Stimulated activated CD8-positive, alpha-beta memory T cell treated with anti-CD3 and anti-CD28 coated beads, Interleukin-4, amount 100 ng/mL, for 4 hours (primary cell): ENCODE results near the gene VTCN1.
"Not testable (repeated sequence)": the region's sequence is repeated elsewhere in the genome, so short reads cannot be mapped to it uniquely, and the experiment has no call there.

ENCODE experiments used
- DNase-seq, 2 donors: peaks; one replicate each; pipeline ENCODE4 v3.0.0-alpha.2; 2020; ENCODE audit warnings: low read depth in 2 of 2, low spot score in 1 of 2

Gene VTCN1

DNA sequence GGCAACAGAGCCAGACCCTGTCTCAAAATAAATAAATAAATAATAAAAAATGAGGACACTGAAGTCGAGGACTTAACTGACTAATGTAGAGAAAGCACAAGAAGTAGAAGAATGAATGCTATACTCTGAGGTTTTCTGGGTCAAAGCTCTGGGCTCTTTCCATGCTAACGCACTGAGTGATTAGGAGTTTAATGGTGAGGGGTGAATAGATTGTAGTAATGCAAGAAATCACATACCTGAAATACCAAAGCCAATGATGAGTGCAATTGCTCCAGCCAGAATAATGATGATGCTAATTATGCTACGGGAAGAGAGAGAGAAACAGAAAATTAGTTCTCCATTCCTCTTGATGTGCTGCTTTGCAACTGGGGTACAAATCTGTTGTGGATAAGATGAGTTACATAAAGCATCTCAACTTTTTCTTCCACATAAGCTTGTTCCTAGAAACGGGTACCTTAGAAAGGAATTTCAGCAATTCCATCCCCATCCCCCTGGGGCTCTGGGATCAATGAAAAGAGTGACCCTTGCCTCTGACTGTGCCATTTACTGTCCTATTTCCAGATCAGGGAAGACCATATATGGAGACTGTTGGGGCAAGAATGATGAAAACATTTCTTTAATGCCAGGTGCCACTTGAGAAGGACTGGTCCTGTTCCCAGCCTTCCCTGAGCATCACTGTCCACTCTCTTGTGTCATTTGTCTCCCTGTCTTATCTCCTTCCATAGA, 40.7 kb downstream of the VTCN1 start:
- DNase-seq: no peak

DNA sequence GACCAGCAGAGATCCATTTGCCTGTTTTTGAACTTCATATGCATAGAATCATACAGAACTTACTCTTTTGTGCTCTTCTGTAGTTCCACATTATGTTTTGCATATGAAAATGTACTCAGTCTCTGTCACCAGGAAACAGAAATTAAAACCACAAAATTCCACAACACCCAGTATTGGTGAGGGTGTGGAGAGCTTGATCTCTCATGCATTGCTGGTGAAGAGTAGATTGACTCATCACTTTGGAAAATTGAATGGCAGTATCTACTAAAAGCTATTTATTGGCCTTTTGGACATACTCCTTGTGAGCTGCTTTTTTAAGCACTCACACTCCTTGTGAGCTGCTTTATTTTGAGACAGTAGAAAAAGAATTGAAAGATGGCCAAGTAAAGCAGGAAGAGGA, 43.3 kb downstream of the VTCN1 start:
- DNase-seq: no peak

DNA sequence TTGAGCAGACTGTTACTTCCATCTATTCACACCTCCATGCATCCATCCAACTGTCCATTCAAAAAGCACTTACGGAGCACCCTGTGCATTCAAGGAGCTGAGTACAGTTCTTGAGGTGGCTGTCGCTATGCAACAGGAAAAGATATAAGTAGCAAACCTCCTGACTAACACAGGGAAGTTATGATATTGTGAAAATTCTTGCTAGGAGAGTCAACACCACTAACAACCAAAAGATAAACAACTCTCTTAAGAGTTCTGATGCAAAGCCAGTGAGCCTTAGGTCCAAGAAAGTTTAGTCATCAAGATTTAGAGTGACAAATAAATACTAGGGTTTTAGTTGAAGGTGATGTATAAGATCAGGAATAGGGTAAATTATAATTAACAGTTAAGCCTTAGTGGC, 44.7 kb downstream of the VTCN1 start:
- DNase-seq: no peak

DNA sequence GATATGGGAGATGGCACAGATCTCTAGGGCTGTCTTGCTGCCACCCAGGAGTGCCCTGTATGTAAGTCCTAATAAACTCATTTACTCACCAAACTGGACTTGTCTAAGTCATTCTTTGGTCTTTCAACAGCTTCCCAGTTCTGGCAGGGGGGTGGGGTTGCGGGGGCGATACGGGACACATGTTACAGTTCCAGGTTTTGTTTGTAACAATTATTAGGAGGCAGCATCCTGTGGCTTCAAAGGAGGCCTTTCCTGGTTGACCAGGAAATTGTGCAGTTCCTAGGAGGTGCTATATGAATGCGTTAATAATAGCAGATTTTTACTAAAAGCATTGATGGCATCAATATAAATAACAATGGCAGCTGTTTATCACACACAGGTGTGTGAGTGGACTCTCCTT, 46.5 kb downstream of the VTCN1 start:
- DNase-seq: no peak

DNA sequence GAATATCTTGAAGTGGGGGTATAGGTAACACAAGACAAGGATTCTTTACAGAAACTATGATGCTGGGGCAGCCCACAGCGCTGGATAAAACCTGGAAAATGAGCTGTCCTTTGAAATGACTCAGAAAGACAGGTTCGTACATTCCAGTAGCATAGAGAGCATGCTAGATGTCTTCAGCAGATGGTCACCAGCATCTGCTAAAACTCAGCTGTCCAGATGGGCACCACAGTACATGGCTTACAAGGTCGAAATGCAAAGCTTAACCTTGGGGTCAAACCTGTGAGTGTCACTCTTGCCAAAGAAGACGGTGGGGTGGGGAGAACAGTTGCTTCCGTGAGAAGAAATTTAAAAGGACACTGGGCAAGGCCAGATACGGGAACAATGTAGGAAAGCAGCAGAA, 47.9 kb downstream of the VTCN1 start:
- DNase-seq: no peak

DNA sequence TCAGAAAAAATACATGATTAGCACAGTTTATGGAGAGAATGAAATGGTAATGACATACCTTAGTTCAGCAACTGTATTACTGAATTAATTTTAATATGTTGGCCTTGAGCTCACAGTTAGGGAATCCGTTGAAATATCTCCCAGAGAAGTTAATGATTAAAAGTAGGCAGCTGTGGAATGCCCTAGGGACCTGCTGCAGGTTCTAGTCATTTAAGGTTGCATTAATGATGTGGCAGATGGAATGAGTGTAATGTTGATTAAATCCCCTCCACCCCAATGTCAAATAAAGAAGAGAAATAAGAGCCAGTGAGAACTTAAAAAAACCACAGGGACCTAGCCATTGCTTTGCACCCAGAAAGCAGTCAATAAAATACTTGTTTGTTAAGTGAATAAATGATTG, 48.8 kb downstream of the VTCN1 start:
- DNase-seq: no peak

DNA sequence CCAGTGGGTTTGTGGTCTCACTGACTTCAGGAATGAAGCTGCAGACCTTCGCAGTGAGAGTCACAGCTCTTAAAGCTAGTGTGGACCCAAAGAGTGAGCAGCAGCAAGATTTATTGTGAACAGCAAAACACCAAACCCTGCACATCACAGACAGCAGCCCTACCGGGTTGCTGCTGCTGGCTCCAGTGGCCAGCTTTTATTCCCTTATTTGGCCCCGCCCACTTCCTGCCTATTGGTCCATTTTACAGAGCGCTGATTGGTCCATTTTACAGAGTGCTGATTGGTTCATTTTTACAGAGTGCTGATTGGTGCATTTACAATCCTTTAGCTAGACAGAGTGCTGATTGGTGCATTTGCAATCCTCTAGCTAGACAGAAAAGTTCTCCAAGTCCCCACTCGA, 59.4 kb downstream of the VTCN1 start:
- not testable (repeated sequence) for DNase-seq

DNA sequence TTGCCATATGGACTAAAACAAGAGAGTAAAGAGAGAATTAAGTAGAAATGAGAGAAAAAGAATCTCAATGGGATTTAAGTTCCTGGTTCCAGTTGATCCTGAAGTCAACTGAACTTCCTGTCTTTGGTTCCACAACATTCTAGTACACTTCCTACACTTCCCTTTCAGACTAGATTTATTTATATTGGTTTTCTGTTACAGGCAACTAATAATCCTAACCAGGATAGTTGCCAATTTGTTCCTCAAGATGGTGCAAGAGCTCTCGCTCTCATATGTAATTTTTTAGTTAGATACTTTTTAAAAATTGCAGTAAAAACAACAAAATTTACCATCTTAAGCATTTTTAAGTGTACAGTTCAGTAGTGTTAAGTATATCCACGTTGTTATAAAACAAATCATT, 60.4 kb downstream of the VTCN1 start:
- no peak for DNase-seq

DNA sequence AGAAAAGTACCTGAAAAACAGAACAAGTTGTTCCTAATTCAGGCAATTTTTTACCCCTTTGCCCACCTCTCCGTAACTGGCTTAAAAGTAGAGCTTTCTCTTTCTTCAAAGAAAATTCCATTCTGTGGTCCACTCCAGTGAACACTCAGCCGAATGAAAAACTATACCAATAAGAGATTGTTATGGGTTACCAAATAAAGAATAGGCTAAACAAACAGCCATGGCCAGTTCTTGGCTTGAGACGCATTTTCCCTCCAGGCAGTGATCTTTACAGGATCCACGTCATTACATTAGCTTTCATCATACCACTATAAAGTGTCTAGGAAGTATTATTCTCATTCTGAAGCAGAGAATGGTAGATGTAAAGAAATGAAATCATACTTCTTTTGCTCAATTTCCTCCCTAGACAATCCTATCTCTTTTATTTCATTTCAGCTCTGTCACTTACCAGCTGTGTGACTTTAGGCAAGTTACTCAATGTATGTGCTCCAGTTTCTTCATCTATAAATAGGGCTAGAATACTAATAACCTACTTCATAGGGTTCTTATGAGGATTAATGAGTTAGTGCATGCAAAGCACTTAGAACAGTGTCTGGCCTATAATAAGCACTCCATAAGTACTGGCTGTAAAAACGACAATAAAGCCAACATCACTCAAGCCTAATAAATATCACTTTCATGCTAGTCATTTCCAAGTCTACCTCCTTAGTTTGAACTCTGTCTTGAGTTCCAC, 62.7 kb downstream of the VTCN1 start:
- no peak for DNase-seq

DNA sequence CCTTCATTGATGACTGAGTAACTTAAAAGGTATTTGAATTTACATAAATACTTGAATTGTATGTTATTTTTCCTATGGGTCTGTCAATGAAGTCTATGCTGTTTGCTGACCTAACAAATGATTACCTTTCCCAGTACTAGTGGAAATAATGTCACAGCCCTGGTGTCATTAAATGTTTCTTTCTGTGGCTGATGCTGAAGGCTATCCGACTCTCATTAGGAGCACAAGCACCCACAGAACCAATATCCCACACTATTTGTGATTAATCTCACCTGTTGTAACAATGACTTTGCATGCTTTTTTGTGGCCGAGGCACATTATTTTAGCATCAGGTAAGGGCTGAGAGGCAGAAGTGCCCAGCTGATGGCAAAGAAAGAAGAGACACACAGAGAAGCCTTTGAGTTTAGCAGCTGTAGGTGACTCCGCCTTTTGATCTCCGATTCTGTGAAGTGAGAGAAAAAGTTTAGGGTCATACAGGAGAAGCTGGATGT, 63.3 kb downstream of the VTCN1 start:
- no peak for DNase-seq

DNA sequence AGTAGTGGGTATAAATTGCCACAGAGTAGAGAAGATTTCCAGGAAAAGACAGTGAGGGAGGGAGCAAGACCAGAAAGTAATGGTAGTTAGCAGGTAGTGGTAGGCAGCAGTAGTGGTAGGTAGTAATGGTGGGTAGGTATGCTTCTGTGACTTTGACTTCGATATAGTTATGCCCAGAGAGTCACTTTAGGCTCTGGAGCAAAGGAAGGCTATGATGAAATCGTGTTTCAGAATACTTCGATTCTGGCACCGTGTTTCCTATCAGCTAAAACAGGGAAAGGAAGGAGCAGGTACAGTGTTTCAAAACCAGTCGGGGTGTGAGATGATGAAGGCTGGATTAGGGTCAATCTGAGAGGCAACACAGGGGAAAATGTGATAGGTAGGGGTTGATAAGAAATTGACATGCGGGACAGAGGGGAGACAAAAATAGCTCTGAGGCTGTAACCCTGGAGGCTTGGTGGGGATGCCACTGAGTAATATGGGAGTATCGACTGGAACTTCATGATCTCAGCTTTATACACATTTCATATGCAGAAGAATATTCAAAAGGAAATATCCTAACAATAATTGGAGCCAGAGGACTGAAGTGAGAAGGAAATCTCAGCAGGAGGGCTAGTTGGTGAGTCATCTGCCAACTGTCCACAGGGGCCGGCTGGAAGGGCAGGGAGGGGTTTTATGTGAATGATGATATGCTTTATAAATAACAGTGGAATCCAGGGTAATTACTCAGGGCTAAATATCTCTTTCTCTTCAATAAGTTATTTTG, 64.0 kb downstream of the VTCN1 start:
- DNase-seq: no peak

DNA sequence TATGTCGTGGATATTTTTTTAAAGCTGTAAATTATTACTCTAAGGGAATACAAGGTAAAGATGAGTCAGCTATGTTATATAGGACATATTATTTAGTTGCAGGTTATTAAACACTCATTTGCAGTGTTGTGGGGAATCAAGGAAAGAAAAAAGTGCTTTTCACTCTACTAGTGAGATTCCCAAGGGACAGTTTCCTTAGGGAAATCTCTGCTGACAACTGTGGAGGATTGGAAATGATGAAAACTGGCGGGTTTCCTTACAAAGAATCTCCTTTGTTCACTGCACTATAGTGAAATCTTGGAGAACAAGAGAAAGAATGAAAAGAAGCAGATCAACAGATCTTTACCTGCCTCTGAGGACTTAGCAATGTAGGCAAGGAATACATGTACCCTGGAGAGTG, 64.7 kb downstream of the VTCN1 start:
- DNase-seq: no peak

DNA sequence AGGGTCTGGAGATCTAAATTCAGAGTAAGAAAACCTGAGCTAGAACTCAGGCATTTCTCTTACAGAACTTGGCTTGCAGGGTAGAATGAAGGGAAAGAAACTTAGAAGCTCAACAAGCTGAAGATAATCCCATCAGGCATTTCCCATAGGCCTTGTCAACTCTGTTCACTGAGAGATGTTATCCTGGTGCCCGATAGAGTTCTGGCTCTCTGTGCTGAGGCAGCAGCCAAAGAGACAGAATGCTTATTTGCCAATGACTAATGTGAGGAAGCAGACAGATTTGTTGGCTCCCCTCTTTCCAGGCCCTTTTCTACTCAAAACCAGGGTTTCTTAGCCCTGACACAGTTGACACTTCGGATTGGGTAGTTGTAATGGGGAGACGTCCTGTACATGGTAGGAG, 66.9 kb downstream of the VTCN1 start:
- DNase-seq: no peak

DNA sequence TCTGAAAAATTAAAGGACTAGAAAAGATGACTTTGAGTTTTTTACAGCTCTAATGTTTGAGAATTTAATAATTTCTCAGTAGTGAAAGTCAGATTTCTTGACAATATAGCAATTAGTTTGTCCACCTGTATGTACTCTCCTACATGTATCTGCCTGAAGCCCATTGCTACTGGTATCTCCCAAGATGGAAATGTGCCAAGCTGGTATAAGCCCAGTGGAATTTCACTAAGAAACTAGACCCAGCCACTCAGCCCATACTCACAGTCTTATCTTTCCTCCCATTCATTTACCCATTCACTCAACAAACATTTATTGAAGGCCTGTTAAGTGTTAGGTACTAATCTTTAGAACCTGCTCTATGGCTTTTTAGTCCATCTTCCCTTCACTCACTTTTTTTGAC, 67.6 kb downstream of the VTCN1 start:
- no peak for DNase-seq

DNA sequence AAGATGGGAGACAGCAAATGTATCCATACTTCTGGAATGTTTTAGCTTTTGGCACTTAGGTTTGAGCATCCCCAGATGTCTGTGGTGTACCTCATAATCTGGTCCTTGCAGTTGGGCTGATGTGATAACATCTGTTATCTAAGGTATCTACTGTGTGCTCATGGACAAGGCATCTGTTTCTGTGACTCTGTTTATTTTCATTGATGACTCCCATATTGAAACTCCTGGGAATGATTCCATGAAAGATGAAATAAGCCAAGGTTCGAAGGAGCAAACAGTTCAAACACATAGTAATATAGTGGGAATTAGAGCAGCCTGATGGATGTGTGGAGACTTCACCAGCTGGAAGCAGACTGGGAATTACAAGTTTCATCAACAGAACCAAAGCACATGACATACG, 68.5 kb downstream of the VTCN1 start:
- DNase-seq: no peak

DNA sequence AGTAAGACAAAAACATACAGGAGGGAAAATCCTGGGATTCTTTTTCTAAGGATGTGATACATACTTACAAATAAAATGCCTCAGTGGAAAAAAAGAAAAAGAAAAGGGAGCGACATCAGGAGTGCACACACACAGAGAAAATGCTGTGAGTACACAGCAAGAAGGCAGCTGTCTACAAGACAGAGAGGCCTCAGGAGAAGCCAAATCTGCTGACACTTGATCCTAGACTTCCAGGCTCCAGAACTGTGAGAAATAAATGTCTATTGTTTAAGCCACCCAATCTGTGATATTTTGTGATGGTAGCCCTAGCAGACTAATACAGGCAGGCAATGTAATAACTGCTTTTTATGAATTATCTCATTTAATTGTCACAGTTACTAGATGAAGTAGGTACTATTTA, 72.2 kb downstream of the VTCN1 start:
- no peak for DNase-seq

DNA sequence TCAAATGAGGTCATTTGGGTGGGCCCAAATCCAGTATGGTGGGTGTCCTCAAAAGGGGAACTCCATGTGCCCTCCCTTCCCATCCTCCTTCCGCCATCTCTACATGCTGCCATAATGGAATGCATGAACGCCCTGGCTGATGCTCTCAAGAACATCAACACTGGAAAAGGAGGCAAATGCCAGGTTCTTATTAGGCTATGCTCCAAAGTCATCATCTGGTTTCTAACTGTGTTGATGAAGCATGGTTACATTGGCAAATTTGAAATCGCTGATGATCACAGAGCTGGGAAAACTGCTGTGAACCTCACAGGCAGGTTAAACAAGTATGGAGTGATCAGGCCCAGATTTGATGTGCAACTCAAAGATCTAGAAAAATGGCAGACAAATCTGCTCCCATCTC, 72.6 kb downstream of the VTCN1 start:
- no peak for DNase-seq

DNA sequence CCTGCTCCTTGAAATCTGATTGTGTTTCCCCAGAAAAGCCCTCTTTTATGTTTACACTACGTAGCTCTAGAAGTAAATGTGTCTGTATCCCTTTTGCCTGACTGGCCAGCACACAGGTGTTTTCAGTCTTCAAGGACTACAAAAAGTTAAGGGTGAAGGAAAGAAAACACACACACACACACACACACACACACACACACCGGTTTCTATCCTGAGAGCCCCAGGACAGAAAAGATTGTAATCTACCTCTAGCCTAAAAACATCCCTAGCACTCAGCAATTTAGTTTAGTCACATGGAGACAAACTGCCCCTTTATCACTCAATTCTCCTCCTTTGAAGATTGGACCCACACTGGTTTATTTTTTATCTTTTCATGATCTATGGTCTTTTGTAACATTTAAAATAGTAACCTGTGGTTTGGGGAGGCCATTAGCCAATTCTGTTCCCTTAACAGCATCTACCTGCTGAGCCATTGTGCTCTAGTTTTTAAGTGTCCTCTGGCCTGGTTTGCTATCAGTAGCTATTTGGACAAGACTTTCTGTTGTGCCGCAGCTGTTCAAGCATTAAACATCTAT, 73.4 kb downstream of the VTCN1 start:
- no peak for DNase-seq

DNA sequence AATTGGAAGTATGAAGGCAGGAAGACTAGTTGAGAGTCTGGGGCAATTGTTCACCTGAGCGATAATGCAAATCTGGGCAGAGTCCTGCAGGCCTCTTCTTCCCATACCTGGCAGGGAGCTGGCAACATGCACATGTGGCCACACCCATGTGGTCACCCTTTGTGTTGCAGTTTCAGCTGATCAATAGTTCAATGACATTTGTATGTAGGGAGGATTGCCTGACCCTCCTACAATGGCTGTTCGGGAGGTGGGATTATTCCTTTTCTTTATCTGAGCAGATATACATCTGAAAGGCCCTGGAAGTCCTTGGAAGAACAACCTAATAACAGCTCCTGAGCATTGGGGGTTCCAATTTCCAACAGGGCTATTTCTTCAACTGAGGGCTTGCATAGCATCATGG, 74.0 kb downstream of the VTCN1 start:
- DNase-seq: no peak

DNA sequence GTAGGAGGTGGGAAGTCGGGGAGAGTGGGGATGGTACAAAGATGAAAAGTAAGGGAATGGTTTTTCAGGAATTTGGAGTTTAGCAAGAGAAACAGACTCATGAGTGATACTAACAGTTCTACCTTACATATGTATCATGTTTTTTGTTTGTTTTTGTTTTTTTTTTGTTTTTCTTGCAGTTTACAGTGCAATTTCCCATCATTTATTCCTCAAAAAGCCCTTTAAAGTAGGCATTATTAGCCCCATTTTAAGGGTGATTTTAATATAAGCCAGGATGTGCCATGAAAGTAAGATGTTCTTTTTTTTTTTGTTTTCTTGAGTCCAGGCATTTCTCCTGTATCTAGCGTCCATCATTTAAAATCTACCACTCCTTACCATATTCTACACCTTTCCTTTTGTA, 75.4 kb downstream of the VTCN1 start:
- no peak for DNase-seq

DNA sequence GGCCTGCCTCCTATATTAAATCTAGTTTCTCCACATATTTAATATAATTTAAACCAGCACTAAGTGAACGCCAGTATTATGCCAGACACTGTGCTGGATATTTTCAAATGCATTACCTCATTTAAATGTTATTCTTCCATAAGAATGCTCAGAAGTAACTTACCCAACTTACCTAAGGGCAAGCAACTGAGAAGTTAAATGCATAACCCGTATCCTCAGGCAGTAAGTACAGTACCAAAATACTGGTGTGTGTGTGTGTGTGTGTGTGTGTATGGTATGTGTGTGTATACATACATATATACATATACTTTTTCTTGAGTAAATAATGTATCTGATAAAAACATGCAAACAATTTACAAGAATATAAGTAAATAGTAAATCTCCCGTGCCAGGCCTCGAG, 80.2 kb downstream of the VTCN1 start:
- DNase-seq: no peak
